ENCODE measurements around the gene BCL10.

Gene BCL10

DNA sequence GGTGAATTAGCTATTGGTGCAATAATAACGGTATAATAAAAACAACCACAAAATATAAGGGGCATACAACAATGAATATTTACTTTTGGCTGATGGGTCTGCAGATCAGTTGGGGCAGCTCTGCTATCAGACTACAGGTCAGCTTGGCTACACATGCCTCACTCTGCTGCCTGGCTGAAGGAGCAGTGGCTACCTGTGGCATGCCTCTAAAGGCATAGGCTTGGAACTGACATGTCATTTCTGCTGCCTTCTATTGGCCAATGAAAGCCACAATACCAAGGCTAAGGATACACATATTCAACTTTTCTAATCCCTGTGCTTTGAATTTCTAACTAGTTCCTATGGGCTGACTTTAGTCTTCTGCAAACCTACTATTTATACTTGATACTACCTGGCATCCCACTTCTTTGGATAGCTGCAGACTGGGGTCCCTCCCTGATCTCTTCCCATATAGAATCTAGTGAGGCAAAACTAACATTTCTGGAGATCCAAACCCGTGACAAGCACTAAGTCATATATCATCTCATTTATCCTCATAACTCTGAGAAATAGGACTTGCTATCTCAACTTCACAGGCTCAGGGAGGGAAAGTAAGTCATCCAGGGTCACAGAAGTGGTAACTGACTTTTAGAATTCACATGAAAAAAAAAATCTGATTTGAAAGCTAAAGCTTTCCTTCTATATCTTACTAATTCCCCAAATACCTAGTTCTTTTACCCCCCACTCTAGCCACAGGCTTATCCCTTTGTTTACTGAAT, 56.4 kb downstream of the BCL10 start:
- DNase-seq = no peak

DNA sequence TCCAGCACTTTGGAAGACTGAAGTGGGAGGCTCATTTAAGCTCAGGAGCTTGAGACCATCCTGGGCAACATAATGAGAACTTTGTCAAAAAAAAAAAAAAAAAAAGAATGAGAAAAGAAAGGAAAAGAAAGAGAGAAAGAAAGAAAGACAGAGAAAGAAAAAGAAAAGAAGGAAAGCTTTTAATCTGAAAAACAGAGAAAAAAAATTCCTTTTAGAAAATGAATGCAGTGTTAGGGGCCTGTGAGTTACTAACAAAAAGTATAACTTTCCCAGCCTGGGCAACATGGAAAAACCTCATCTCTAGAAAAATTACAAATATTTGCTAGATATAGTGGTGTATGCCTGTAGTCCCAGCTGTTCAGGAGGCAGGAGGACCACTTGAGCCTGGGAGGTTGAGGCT, 59.7 kb downstream of the BCL10 start:
- no peak for DNase-seq

Measured in NCI-H187 treated with DMSO at 0.1 percent for 48 hours (cell line).